OCI-LY7 (cell line): ENCODE measurements around the gene PARD3. TPM values are rescaled to one million over a fixed set of nuclear protein-coding genes. Genes with fewer than 3 reads are reported as not detected.

Experiments used
- BruUV-seq: library from RNA; stranded (reverse); fragments of 400-500 nt; replicated peaks from 2 replicates; lab custom pipeline; 2021; lab: Mats Ljungman, UMichigan
- CTCF ChIA-PET: fragments of 300-600 bp; sonication (Branson Sonifier 250); formaldehyde crosslinking; loops from one replicate; lab custom pipeline; 2022; ENCODE audit warnings: antibody characterized with exemption; ENCODE audit not compliant: unreplicated experiment; lab: Charles Lee
- POLR2A ChIA-PET: fragments of 300-600 bp; sonication (Branson Sonifier 250); formaldehyde crosslinking; loops from one replicate; lab custom pipeline; 2022; ENCODE audit warnings: antibody characterized with exemption; lab: Charles Lee
- DNase-seq: peaks from one replicate; pipeline ENCODE4 v3.0.0-alpha.2; 2015; ENCODE audit warnings: low spot score
- H2AFZ ChIP-seq: fragments of 200-600 bp; sonication (generic), shearing (Covaris generic); 2 replicates; pipeline ENCODE4 v1.6.1; 2014; ENCODE audit warnings: mild to moderate bottlenecking, antibody characterized with exemption, low read length, moderate library complexity
- H3K27ac ChIP-seq: fragments of 200-600 bp; sonication (generic); 2 replicates; pipeline ENCODE4 v1.5.1; 2014; ENCODE audit warnings: mixed run types, low read depth, mild to moderate bottlenecking, moderate library complexity, low read length, inconsistent platforms; ENCODE audit not compliant: poor library complexity, severe bottlenecking
- H3K36me3 ChIP-seq: fragments of 200-600 bp; sonication (generic); 2 replicates; pipeline ENCODE4 v1.6.1; 2014; ENCODE audit warnings: mild to moderate bottlenecking, antibody characterized with exemption, low read length, moderate library complexity, mixed read lengths; ENCODE audit not compliant: insufficient read depth
- H3K4me1 ChIP-seq: fragments of 200-600 bp; sonication (generic); 2 replicates; pipeline ENCODE4 v1.5.1; 2014; ENCODE audit warnings: mild to moderate bottlenecking, low read length; ENCODE audit not compliant: insufficient read depth, poor library complexity, severe bottlenecking
- H3K4me2 ChIP-seq: fragments of 200-600 bp; sonication (generic); 2 replicates; pipeline ENCODE4 v1.6.1; 2014; ENCODE audit warnings: mild to moderate bottlenecking, low read length
- H3K4me3 ChIP-seq: fragments of 200-600 bp; sonication (generic); 2 replicates; pipeline ENCODE4 v1.5.1; 2014; ENCODE audit warnings: mild to moderate bottlenecking, low read depth, low read length; ENCODE audit not compliant: poor library complexity, severe bottlenecking
- H3K79me2 ChIP-seq: fragments of 200-600 bp; sonication (generic); 2 replicates; pipeline ENCODE4 v1.6.1; 2016; ENCODE audit warnings: low read depth, mild to moderate bottlenecking, low read length, moderate library complexity, mixed read lengths; ENCODE audit not compliant: insufficient read depth
- H3K9me2 ChIP-seq: fragments of 200-600 bp; sonication (generic); 2 replicates; pipeline ENCODE4 v1.6.1; 2016; ENCODE audit warnings: mild to moderate bottlenecking, low read length, mixed read lengths; ENCODE audit not compliant: insufficient read depth
- H3K9me3 ChIP-seq: fragments of 200-600 bp; sonication (generic); 2 replicates; pipeline ENCODE4 v1.6.1; 2014; ENCODE audit warnings: mild to moderate bottlenecking, mixed run types, low read length, mixed read lengths
- H4K20me1 ChIP-seq: fragments of 200-600 bp; sonication (generic); 2 replicates; pipeline ENCODE4 v1.6.1; 2014; ENCODE audit warnings: mild to moderate bottlenecking, antibody characterized with exemption, low read length, moderate library complexity, mixed read lengths; ENCODE audit not compliant: insufficient read depth
- EZH2phosphoT487 ChIP-seq: fragments of 200-600 bp; sonication (generic); IDR thresholded peaks from 2 replicates; pipeline ENCODE4 v1.6.1; 2018; ENCODE audit warnings: low read depth, borderline replicate concordance, mild to moderate bottlenecking, mixed run types, antibody characterized with exemption, low read length, moderate library complexity, mixed read lengths
- intact Hi-C: fragments of 100-400 bp; cut with micrococcal nuclease; formaldehyde crosslinking; loops from one replicate; pipeline ENCODE4 v1.10.0; 2022; ENCODE audit not compliant: unreplicated experiment
- total RNA-seq, 2 experiments: library from RNA; depleted of rRNA in 1 of 2; stranded (reverse); fragments of >200 nt in 1 of 2; shearing (Covaris generic) in 1 of 2; gene quantifications; 2 replicates each; pipeline ENCODE4 v1.2.3, GENCODE V29; 2014 to 2022
- TF ChIP-seq, protein P1 (sequence below): fragments of 200-600 bp; sonication (generic); conservative IDR thresholded peaks from 2 replicates; pipeline ENCODE4 v1.5.1; 2014; ENCODE audit warnings: mild to moderate bottlenecking, antibody characterized with exemption, low read length, moderate library complexity, mixed read lengths

The PARD3 gene
- total RNA-seq, 2 experiments from 2014 or later, result not detected

DNA sequence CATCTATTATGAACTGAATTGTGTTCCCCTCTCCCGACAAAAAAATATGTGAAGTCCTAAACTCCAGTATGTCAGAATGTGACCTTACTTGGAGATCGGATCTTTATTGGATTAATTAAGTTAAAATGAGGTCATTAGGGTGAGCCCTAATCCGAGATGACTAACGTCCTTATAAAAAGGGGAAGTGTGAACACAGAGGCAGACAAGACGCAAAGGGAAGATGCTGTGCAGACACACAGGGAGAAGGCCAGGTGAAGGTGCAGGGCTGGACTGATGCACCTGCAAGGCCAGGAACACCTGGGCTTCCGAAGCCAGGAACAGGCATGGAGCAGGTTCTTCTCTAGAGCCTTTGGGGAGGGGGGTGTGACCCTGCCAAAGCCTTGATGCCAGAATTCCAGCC, 187.8 kb downstream of the PARD3 start:
- POLR2A ChIA-PET, result no interaction called here
- no peak overlapping the region for H3K4me2 ChIP-seq
- H3K9me2 ChIP-seq, result no peaks in the 10 kb centered on the region
- H3K27ac ChIP-seq, result no peak overlapping the region
- no peak overlapping the region for H3K4me3 ChIP-seq
- H3K36me3 ChIP-seq, result no peaks in the 10 kb centered on the region
- no peak for TF ChIP-seq EZH2phosphoT487
- TF ChIP-seq, protein P1, sequence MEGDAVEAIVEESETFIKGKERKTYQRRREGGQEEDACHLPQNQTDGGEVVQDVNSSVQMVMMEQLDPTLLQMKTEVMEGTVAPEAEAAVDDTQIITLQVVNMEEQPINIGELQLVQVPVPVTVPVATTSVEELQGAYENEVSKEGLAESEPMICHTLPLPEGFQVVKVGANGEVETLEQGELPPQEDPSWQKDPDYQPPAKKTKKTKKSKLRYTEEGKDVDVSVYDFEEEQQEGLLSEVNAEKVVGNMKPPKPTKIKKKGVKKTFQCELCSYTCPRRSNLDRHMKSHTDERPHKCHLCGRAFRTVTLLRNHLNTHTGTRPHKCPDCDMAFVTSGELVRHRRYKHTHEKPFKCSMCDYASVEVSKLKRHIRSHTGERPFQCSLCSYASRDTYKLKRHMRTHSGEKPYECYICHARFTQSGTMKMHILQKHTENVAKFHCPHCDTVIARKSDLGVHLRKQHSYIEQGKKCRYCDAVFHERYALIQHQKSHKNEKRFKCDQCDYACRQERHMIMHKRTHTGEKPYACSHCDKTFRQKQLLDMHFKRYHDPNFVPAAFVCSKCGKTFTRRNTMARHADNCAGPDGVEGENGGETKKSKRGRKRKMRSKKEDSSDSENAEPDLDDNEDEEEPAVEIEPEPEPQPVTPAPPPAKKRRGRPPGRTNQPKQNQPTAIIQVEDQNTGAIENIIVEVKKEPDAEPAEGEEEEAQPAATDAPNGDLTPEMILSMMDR, result no peak
- DNase-seq, result no peak
- no peaks in the 10 kb centered on the region for H3K4me1 ChIP-seq
- CTCF ChIA-PET, result no interaction called here
- intact Hi-C loops, result no loop called here
- H3K79me2 ChIP-seq, result no peaks in the 10 kb centered on the region
- no TSS peak for BruUV-seq
- no peak overlapping the region for H2AFZ ChIP-seq
- H3K9me3 ChIP-seq, result no peaks in the 10 kb centered on the region
- H4K20me1 ChIP-seq, result no peaks in the 10 kb centered on the region

DNA sequence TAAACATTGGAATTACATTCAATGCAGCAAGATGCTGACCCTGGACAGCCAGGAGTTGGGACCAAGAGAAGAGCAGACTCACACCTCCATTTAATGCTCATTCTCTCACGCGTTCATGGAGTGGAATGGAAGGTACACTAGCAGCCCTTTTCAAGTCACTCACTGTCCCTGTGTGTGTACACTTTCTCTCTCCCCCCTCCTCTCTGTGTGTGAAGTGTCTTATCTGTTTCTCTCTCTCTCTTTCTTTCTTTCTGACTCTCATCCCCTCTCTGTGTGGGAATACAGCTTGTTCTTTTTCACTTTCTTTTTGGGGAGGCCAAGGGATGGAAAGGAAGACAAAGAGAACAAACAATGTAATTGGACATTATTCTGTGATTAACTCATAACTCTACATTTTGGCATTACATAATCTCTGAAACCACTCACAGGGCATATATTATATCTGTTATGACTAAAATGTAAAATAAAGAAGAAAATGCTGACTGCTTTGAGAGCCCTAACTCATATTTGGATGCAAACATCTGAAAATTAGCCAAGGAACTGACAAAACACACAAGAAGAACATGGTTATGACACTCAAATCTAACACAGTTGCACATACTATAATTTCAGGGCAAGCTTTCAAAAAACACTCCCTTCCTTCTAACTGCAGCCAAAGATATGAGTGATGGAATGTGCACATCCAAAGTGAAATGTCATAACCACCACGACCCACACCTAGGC, 188.8 kb downstream of the PARD3 start:
- no peak overlapping the region for H3K27ac ChIP-seq
- POLR2A ChIA-PET, result no interaction called here
- no TSS peak for BruUV-seq
- no peaks in the 10 kb centered on the region for H3K36me3 ChIP-seq
- DNase-seq, result no peak
- no peaks in the 10 kb centered on the region for H3K4me1 ChIP-seq
- CTCF ChIA-PET, result no interaction called here
- H3K9me3 ChIP-seq, result no peaks in the 10 kb centered on the region
- H2AFZ ChIP-seq, result no peak overlapping the region
- H3K9me2 ChIP-seq, result no peaks in the 10 kb centered on the region
- TF ChIP-seq, protein P1, result no peak
- TF ChIP-seq EZH2phosphoT487, result no peak
- intact Hi-C loops, result no loop called here
- no peaks in the 10 kb centered on the region for H4K20me1 ChIP-seq
- H3K79me2 ChIP-seq, result no peaks in the 10 kb centered on the region
- no peak overlapping the region for H3K4me3 ChIP-seq
- H3K4me2 ChIP-seq, result no peak overlapping the region
